Tibial artery (tissue), 4 donors: ENCODE data around the gene TOMM40L.

Source experiments
- DNase-seq, 2 donors: peaks; one replicate each; pipeline ENCODE4 v3.0.0-alpha.2; 2019
- H3K27ac ChIP-seq, 2 donors: fragments of 200-600 bp; sonication (generic) in 1 of 2; 1 replicate in 1 of 2; 2 replicates in 1 of 2; pipeline ENCODE4 v1.5.1; 2018 to 2019; ENCODE audit warnings: mild to moderate bottlenecking in 1 of 2
- H3K27me3 ChIP-seq, 2 donors: fragments of 200-600 bp; sonication (generic) in 1 of 2; one replicate each; pipeline versions ENCODE4 v1.5.1 to v1.6.0; 2016 to 2019
- H3K36me3 ChIP-seq, 3 donors: fragments of 200-600 bp; sonication (generic) in 2 of 3; one replicate each; pipeline ENCODE4 v1.5.1; 2016 to 2019; ENCODE audit warnings: mild to moderate bottlenecking in 2 of 3
- H3K4me1 ChIP-seq, 4 donors: fragments of 200-600 bp; sonication (generic) in 2 of 4; 1 replicate in 3 of 4; 2 replicates in 1 of 4; pipeline ENCODE4 v1.5.1; 2016 to 2019
- H3K4me3 ChIP-seq, 2 donors: fragments of 200-600 bp; sonication (generic) in 1 of 2; 1 replicate in 1 of 2; 2 replicates in 1 of 2; pipeline ENCODE4 v1.5.1; 2018 to 2019; ENCODE audit warnings: mild to moderate bottlenecking in 2 of 2
- H3K9me3 ChIP-seq, 3 donors: fragments of 200-600 bp; sonication (generic) in 1 of 3; one replicate each; pipeline ENCODE4 v1.5.1; 2016 to 2019
- intact Hi-C: fragments of 100-400 bp; cut with DNase I; formaldehyde crosslinking; loops from one replicate; pipeline ENCODE4 v1.15.0; 2023; ENCODE audit warnings: low total_unique reads
- TF ChIP-seq, protein P1 (sequence below), 2 experiments: fragments of 200-600 bp in 1 of 2; fragments of 450-650 bp in 1 of 2; IDR thresholded peaks; one replicate each; pipeline ENCODE4 v1.5.1; 2017 to 2019; ENCODE audit warnings: antibody characterized with exemption in 2 of 2, mild to moderate bottlenecking in 1 of 2, moderate library complexity in 1 of 2

The TOMM40L gene

DNA sequence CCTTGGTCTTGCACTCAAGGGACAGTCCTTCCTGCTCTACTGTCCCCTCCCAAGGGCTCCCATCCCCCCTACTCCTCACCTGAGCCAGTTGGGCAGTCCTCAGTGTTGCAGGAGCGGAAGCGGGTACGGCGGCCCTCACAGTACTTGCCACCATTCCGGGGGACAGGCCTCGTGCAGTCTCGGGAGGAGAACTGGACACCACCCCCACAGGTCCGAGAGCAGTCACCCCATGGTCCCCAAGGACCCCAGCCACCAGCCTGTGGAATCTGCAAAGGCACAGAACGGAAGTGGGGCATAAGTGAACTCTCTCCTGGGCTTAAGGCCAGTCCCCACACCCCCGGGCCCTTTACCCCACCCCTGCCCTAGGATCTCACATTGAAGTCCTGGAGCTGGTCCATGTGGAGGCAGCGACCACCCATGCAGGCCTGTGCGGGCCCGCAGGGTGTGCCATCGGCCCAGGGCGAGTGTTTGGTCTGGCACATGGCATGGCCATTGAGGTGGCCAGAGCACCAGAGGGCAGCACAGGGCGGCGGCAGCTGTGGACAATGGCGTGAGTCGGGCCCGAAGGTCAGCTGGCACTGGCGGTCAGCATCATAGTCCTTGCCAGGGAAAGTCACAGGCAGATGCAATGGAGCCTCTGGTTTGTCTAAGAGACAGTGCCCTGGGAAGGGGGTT is 32.2 kb upstream of the TOMM40L start:
- H3K27me3 ChIP-seq, result peaks cover 0 to 24% of the 10 kb centered on the region in 2 donors
- H3K4me3 ChIP-seq, result no peak overlapping the region
- no peak overlapping the region for H3K27ac ChIP-seq
- peaks cover 0 to 13% (median 7%) of the 10 kb centered on the region in 3 donors for H3K36me3 ChIP-seq
- H3K9me3 ChIP-seq, result no peaks in the 10 kb centered on the region
- intact Hi-C loops, result no loop called here
- peaks cover 0 to 24% (median 14%) of the 10 kb centered on the region in 4 donors for H3K4me1 ChIP-seq
- DNase-seq, result peak in 1 of 2 donors; percentile 69
- TF ChIP-seq, protein P1, sequence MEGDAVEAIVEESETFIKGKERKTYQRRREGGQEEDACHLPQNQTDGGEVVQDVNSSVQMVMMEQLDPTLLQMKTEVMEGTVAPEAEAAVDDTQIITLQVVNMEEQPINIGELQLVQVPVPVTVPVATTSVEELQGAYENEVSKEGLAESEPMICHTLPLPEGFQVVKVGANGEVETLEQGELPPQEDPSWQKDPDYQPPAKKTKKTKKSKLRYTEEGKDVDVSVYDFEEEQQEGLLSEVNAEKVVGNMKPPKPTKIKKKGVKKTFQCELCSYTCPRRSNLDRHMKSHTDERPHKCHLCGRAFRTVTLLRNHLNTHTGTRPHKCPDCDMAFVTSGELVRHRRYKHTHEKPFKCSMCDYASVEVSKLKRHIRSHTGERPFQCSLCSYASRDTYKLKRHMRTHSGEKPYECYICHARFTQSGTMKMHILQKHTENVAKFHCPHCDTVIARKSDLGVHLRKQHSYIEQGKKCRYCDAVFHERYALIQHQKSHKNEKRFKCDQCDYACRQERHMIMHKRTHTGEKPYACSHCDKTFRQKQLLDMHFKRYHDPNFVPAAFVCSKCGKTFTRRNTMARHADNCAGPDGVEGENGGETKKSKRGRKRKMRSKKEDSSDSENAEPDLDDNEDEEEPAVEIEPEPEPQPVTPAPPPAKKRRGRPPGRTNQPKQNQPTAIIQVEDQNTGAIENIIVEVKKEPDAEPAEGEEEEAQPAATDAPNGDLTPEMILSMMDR (IDR thresholded peaks at IDR 0.05), result no peak

DNA sequence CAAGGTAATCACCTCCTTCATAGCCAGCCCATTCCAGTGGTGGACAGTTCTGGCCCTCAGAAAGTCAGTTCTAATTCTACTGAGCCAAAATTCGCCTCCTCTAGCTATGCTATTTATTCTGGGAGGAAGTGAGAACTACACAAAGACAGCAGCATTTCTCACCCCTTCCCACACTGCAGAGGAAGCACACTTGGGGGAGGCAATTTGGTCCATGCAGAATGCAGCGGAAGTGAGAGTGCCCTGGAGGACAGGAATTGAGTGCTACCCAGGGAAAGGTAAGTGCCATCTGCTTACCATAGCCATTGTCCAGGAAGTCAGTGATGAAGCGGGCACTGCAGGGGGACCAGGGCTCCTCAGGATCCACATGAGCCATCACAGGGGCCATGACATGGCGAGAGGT is 30.7 kb upstream of the TOMM40L start:
- Histone ChIP-seq H3K27ac (no peak overlapping the region), H3K4me3 (no peak overlapping the region)
- intact Hi-C loops, result no loop called here

DNA sequence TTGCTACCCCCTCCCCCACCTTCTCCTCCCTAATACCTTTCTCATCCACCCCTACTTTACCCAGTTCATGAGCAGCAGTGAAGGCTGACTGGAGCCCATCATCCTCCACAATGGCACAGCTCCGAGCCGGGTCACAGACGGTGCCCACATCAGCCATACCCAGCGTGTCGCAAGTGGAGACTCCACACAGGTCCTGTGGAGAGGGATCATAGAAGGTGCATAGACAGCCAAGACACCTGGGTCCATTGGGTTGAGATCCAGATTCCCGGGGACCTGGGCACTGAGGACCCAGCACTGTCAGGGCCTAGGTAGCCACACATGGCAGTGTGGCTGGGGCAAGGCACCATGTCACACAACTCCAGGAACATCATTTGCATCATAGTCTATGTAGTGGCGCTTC is 29.7 kb upstream of the TOMM40L start:
- Histone ChIP-seq H3K4me1 (peaks cover 0 to 44% (median 32%) of the 10 kb centered on the region in 4 donors), H3K27ac (no peak overlapping the region), H3K4me3 (peak overlapping the region; percentile 32 to 46), H3K9me3 (no peaks in the 10 kb centered on the region), H3K36me3 (peaks cover 0 to 9% (median 1%) of the 10 kb centered on the region in 3 donors), H3K27me3 (peaks cover 0 to 24% of the 10 kb centered on the region in 2 donors)
- TF ChIP-seq, protein P1 (IDR thresholded peaks at IDR 0.05), result no peak
- peak in 1 of 2 donors; percentile 39 for DNase-seq
- intact Hi-C loops, result no loop called here

More for the DNA sequence above, 30.7 kb upstream of the TOMM40L start:
- no peak for DNase-seq
- Histone ChIP-seq H3K4me1 (peaks cover 0 to 35% (median 23%) of the 10 kb centered on the region in 4 donors), H3K9me3 (no peaks in the 10 kb centered on the region), H3K36me3 (peaks cover 0 to 13% (median 7%) of the 10 kb centered on the region in 3 donors), H3K27me3 (peaks cover 0 to 24% of the 10 kb centered on the region in 2 donors)
- TF ChIP-seq, protein P1 (IDR thresholded peaks at IDR 0.05), result no peak

DNA sequence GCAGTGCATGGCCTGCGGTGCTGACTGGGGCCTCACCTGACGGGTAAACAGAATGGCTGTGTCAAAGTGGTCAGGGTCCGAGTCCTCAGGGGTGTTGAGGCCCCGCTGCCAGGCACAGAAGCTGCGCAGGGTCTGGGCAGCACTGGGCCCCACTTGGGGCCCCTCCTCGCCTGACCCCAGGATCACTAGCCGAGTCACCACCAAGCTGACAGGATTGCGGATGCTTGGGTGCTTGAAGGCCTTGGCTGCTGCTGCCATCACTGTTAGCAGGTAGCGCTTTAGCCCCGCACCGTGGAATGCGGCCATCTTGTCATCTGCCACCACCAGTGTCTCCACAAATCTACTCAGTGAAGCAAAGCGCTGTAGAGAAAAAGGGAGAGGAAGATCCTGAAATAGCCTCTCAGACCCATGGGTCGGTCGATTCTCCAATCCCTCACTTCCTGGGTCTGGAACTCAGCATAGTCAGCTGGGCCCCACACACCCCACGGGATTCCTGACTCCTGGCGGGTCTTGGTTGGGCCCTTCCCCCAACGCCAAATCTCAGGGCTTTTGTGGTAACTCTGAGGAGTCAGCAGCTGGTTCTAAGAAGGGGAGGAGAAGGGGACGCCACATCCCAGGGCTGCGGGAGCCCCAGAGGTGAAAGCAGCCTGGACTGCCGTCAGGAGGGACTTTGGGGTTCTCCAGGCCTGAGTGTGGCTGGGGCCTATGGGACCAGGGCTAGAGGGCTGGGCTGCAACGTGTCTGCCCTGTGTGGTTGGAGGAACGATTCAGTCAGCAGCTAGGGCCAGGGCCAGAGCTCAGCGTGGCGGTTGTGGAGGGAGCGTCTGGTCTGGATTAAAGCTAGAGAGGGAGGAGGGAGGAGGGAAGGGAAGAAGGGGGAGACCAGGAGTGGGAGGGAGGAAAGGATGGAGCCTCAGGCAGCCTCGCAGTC is 29.1 kb upstream of the TOMM40L start:
- intact Hi-C loops, result no loop called here
- H3K4me1 ChIP-seq, result peaks cover 3 to 50% (median 36%) of the 10 kb centered on the region in 4 donors
- peak in 1 of 2 donors; percentile 40 for DNase-seq
- H3K36me3 ChIP-seq, result peaks cover 0 to 3% (median 0%) of the 10 kb centered on the region in 3 donors
- peaks cover 0 to 24% of the 10 kb centered on the region in 2 donors for H3K27me3 ChIP-seq
- H3K27ac ChIP-seq, result peak overlapping the region; percentile 87 to 93
- peak overlapping the region; percentile 32 to 46 for H3K4me3 ChIP-seq
- no peaks in the 10 kb centered on the region for H3K9me3 ChIP-seq
- TF ChIP-seq, protein P1 (IDR thresholded peaks at IDR 0.05), result no peak

DNA sequence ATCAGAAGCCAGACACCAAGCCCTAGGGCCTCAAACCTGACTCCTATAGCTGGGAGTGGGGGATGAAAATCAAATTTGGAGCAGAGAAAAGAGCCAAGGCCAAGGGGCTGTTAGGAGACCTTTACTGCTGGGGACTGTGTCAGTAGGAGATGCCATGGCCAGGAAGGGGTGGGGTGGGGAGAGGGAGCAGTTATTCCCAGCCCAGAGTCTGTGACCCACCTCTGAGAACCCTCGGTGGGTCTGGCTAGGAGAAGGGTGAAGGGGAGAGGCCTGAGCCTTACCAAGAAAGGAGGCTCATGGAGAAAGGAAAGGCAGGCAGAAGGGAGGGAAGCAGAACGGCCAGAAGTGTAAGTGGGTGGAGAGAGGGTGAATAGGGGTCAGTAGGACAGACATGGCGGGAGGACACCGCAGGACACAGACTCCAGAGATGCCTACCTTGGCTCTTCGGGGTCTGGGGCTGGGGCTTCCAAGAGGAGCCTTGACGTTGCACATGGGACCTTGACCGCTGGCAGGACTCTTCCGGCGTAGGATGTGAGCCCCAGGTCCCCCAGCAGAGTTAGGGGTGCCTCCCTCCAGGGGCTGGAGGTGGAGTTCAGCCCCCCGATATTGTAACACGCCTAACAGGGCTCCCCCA is 28.2 kb upstream of the TOMM40L start:
- Histone ChIP-seq H3K4me1 (peaks cover 7 to 50% (median 36%) of the 10 kb centered on the region in 4 donors), H3K27ac (peak overlapping the region; percentile 87 to 93), H3K36me3 (no peaks in the 10 kb centered on the region), H3K9me3 (no peaks in the 10 kb centered on the region), H3K27me3 (peaks cover 0 to 24% of the 10 kb centered on the region in 2 donors), H3K4me3 (peak overlapping the region; percentile 32 to 46)
- intact Hi-C loops, result no loop called here
- TF ChIP-seq, protein P1 (IDR thresholded peaks at IDR 0.05), result no peak
- no peak for DNase-seq
